ENCODE results near the gene WFIKKN1. TPM values are rescaled to one million over a fixed set of nuclear protein-coding genes. Genes with fewer than 3 reads are reported as not detected.
A peak's percentile ranks its signal among the peaks of the same experiment; 100 is the strongest.

The WFIKKN1 gene
- total RNA-seq, 1 donor: 0.43 TPM

DNA sequence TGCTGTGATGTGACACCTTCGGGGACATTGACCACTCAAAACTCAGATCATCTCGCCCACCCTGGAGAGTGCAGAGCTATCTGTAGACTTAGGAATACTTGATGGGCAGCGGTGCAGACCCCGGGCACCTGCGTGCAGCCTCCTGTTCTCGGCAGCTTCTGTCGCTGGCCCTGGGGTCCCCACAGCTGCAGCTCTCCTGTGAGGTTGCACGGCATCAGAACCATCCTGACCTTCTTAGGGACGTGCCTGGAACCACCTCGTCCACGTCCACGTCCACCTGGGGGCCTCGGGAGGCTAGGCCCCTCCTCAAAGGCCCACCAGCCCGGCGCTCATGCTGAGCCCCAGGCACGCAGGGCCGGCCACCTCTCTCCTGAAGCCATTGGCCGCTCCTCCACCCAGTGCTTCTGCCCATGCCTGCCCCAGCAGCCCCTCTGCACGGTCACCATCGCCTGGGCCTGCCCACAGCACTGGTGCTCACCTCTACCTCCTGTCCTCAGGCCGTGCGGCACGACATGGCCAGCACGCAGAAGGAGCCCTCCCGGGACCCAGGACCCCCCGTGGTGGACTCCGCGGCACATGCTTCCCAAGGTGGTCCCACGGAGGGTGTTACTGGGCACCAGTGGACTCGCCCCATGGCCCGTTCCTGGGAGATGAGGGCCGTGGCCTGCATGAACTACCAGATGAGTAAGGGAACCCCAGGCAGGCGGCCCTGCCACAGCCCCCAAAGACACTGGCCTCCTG, 2.3 kb upstream of the WFIKKN1 start:
- no peak overlapping the region for H3K4me3 ChIP-seq (ENCODE audit: low read depth, low read length)
- TF ChIP-seq, protein P1, sequence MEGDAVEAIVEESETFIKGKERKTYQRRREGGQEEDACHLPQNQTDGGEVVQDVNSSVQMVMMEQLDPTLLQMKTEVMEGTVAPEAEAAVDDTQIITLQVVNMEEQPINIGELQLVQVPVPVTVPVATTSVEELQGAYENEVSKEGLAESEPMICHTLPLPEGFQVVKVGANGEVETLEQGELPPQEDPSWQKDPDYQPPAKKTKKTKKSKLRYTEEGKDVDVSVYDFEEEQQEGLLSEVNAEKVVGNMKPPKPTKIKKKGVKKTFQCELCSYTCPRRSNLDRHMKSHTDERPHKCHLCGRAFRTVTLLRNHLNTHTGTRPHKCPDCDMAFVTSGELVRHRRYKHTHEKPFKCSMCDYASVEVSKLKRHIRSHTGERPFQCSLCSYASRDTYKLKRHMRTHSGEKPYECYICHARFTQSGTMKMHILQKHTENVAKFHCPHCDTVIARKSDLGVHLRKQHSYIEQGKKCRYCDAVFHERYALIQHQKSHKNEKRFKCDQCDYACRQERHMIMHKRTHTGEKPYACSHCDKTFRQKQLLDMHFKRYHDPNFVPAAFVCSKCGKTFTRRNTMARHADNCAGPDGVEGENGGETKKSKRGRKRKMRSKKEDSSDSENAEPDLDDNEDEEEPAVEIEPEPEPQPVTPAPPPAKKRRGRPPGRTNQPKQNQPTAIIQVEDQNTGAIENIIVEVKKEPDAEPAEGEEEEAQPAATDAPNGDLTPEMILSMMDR (IDR thresholded peaks at IDR 0.05; ENCODE audit: insufficient read depth, low read depth, low read length): no peak
- no peak for DNase-seq (ENCODE audit: low read depth)

DNA sequence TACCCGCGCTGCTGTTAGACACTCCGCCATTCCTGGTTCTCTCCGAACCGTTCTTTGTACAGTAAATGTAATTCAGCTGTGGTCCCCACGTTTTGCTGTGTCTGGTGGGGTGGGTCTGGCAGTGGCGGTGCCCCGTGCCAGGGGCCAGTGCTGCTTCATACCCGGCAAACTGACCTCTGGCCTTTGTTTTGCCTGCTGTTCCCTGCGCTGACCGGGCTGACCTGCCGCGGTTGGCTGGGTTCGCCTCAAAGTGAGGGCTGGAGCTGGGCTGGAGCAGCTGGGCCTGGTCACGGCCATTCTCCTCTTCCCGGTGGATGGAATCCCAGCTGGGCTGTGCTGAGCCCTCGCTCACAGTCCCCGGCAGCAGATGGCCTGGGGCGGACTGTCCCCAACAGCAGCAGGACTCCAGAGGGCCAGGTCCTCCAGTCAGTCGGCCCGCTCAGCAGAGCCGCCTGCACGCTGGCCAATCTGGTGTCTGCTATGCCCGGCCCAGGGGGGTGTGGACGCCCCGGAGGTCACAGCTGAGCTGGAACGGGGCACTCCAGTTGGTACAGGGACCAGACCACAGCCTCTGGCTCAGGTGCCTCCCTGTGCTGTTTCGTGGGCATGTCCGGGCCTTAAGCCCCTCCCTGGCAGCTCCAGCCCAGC, 1.5 kb upstream of the WFIKKN1 start:
- TF ChIP-seq, protein P1 (IDR thresholded peaks at IDR 0.05; ENCODE audit: insufficient read depth, low read depth, low read length): no peak
- DNase-seq (ENCODE audit: low read depth): no peak
- no peak overlapping the region for H3K4me3 ChIP-seq (ENCODE audit: low read depth, low read length)

DNA sequence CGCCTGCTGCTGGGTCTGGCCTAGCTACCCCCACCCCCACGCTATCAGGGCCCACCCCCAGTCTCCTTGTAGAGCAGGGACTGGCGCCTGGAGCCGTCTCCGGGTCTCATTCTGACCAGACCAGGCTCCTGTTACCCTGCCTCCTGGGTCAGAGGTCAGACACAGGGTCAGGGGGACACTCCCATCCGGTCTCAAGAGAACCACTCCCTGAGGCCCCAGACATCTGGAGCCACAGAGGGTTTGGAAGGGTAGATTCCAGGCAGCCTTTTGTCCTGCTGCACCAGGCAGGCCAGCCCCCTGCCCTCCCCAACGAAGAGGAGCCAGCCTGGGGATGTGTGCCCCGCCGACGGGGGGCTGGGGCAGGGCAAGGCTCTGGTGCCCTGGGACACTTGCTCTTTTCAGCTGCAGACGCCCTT, 944 bp upstream of the WFIKKN1 start:
- DNase-seq (ENCODE audit: low read depth): peak; percentile 48
- TF ChIP-seq, protein P1 (IDR thresholded peaks at IDR 0.05; ENCODE audit: insufficient read depth, low read depth, low read length): no peak

DNA sequence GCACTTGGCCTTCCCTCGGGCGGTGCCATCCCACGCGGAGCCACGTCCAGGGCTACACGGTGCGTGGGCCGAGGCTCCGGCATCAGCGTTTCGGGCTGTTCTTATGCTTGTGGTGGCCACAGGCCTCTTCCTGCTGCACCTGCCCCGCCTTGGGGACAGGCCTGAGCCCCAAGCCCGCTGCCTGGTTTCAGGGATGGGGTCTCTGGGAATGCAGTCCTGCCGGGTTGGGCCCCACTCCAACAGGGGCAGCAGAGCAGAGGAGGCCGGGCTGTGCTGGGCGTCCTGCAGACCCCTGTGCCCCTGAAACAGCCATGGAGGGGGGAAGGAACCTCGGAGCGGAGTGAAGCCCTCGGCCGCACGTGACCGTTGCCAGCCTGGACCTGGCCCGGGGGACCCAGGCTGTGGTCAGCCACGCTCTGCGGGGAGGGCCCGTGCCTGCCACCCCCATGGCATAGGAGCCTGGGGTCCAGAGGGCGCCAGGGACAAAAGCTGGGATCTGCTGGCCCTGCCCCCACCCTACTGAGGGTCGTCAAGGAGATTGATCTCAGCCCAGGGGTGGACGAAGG, 453 bp upstream of the WFIKKN1 start:
- H3K4me3 ChIP-seq (ENCODE audit: low read depth, low read length): no peak overlapping the region
- TF ChIP-seq, protein P1 (IDR thresholded peaks at IDR 0.05; ENCODE audit: insufficient read depth, low read depth, low read length): no peak

More for the DNA sequence above, 944 bp upstream of the WFIKKN1 start:
- no peak overlapping the region for H3K4me3 ChIP-seq (ENCODE audit: low read depth, low read length)

DNA sequence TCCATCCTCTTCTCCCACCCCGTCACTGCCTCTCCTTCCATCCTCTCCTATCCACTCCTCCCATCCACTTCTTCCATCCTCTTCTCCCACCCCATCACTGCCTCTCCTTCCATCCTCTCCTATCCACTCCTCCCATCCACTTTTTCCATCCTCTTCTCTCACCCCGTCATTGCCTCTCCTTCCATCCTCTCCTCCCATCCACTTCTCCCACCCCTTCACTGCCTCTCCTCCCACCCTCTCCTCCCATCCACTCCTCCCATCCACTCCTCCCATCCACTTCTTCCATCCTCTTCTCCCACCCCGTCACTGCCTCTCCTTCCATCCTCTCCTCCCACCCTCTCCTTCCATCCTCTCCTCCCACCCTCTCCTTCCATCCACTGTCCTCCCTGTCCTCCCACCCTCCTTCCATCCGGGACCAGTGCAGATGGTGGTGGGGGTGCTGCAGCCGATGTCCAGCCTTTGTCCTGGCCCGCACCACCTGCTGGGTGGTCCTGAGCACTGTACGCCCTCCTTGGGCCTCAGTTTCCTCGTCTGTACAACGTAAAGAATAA, 1.1 kb downstream of the WFIKKN1 start:
- TF ChIP-seq, protein P1 (IDR thresholded peaks at IDR 0.05; ENCODE audit: insufficient read depth, low read depth, low read length): no peak
- no peak for DNase-seq (ENCODE audit: low read depth)
- H3K4me3 ChIP-seq (ENCODE audit: low read depth, low read length): no peak overlapping the region

More for the DNA sequence above, 453 bp upstream of the WFIKKN1 start:
- DNase-seq (ENCODE audit: low read depth): no peak

DNA sequence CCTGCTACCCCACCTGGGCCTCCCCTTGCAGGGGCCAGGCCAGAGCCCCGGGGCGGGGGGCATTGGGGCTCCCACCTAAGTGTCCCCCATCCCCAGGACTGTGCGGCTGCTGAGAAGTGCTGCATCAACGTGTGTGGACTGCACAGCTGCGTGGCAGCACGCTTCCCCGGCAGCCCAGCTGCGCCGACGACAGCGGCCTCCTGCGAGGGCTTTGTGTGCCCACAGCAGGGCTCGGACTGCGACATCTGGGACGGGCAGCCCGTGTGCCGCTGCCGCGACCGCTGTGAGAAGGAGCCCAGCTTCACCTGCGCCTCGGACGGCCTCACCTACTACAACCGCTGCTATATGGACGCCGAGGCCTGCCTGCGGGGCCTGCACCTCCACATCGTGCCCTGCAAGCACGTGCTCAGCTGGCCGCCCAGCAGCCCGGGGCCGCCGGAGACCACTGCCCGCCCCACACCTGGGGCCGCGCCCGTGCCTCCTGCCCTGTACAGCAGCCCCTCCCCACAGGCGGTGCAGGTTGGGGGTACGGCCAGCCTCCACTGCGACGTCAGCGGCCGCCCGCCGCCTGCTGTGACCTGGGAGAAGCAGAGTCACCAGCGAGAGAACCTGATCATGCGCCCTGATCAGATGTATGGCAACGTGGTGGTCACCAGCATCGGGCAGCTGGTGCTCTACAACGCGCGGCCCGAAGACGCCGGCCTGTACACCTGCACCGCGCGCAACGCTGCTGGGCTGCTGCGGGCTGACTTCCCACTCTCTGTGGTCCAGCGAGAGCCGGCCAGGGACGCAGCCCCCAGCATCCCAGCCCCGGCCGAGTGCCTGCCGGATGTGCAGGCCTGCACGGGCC, 1.9 kb downstream of the WFIKKN1 start:
- DNase-seq (ENCODE audit: low read depth): no peak
- TF ChIP-seq, protein P1 (IDR thresholded peaks at IDR 0.05; ENCODE audit: insufficient read depth, low read depth, low read length): no peak
- no peak overlapping the region for H3K4me3 ChIP-seq (ENCODE audit: low read depth, low read length)
